ENCODE data around the gene EIF4EBP3.
"Not testable (repeated sequence)": the region's sequence is repeated elsewhere in the genome, so short reads cannot be mapped to it uniquely, and the experiment has no call there.

Gene EIF4EBP3

GRCh38 chr5:140588311-140589070, 41.0 kb downstream of the EIF4EBP3 start:
- DNase-seq, result no peak

GRCh38 chr5:140590861-140591260, 43.4 kb downstream of the EIF4EBP3 start:
- DNase-seq, result no peak

- DNase-seq, result no peak
Measured at GRCh38 chr5:140591747-140592372, 44.4 kb downstream of the EIF4EBP3 start.

- DNase-seq, result not testable (repeated sequence)
Measured at GRCh38 chr5:140593070-140593469, 45.6 kb downstream of the EIF4EBP3 start.

- no peak for DNase-seq
Measured at GRCh38 chr5:140594169-140594568, 46.7 kb downstream of the EIF4EBP3 start.

GRCh38 chr5:140595538-140596300, 48.3 kb downstream of the EIF4EBP3 start:
- no peak for DNase-seq

GRCh38 chr5:140596321-140596741, 48.9 kb downstream of the EIF4EBP3 start:
- DNase-seq, result no peak

- no peak for DNase-seq
Measured at GRCh38 chr5:140598836-140599235, 51.4 kb downstream of the EIF4EBP3 start.
